NB4 (cell line): ENCODE results near the gene GOLGA6B.
"Not testable (repeated sequence)": the region's sequence is repeated elsewhere in the genome, so short reads cannot be mapped to it uniquely, and the experiment has no call there.

Experiments
- DNase-seq: peaks from one replicate; pipeline ENCODE4 v3.0.0; 2010; ENCODE audit warnings: low read depth
- H3K4me3 ChIP-seq: one replicate; pipeline ENCODE4 v1.5.1; 2011; ENCODE audit warnings: mild to moderate bottlenecking, low read depth, low read length, moderate library complexity
- MYC ChIP-seq: IDR thresholded peaks from 2 replicates; pipeline ENCODE4 v1.6.1; 2011; ENCODE audit warnings: low read depth, low read length
- POLR2A ChIP-seq: IDR thresholded peaks from 2 replicates; pipeline ENCODE4 v1.6.1; 2011; ENCODE audit warnings: mild to moderate bottlenecking; ENCODE audit not compliant: insufficient read length; ENCODE audit errors: extremely low read depth
- TF ChIP-seq, protein P1 (sequence below): IDR thresholded peaks from one replicate; pipeline ENCODE4 v1.5.1; 2012; ENCODE audit warnings: low read depth, low read length
- TF ChIP-seq, protein P2 (sequence below): IDR thresholded peaks from 2 replicates; pipeline ENCODE4 v1.6.1; 2011; ENCODE audit warnings: low read depth, low read length

Gene GOLGA6B

DNA sequence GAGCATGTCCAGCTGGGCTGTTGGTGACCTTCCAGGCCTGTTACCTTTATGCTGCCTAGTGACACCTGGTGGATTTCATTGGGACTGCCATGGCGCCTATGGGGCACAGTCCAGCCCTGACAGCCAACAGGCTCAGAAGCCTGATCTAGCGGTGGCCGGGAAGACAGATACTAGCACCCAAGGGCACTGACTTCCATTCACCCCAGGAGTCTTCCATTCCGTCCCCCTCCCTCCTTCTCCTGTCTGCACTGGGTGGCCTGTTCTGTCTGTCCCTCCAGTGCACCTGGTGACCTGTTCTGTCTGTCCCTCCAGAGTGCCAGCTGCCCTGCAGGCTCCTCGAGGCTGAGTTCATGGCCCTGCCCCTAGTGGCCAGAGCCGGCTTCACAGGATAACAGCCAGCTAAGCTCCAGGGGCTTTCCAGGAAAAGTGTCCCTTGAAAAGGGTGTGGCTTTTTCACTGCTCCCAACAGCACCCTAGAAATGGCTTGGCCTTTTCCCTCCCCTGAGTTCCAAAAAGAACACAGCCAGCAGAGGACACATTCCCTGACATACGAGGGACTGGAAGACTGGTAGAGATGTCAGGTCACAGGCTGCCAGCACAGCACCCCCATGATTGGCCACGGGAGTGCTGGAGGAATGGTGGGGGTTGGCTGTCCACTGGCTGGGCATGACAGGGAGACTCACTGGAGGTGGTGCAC is 16.3 kb downstream of the GOLGA6B start:
- not testable (repeated sequence) for H3K4me3 ChIP-seq
- TF ChIP-seq, protein P1, sequence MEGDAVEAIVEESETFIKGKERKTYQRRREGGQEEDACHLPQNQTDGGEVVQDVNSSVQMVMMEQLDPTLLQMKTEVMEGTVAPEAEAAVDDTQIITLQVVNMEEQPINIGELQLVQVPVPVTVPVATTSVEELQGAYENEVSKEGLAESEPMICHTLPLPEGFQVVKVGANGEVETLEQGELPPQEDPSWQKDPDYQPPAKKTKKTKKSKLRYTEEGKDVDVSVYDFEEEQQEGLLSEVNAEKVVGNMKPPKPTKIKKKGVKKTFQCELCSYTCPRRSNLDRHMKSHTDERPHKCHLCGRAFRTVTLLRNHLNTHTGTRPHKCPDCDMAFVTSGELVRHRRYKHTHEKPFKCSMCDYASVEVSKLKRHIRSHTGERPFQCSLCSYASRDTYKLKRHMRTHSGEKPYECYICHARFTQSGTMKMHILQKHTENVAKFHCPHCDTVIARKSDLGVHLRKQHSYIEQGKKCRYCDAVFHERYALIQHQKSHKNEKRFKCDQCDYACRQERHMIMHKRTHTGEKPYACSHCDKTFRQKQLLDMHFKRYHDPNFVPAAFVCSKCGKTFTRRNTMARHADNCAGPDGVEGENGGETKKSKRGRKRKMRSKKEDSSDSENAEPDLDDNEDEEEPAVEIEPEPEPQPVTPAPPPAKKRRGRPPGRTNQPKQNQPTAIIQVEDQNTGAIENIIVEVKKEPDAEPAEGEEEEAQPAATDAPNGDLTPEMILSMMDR, result peak; percentile 75
- TF ChIP-seq, protein P2, sequence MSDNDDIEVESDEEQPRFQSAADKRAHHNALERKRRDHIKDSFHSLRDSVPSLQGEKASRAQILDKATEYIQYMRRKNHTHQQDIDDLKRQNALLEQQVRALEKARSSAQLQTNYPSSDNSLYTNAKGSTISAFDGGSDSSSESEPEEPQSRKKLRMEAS, result 0 out of 2 replicates have a peak, but pooled peaks have one; percentile 7
- 0 out of 2 replicates have a peak, but pooled peaks have one; percentile 28 for TF ChIP-seq MYC
- peak; percentile 63 for DNase-seq

DNA sequence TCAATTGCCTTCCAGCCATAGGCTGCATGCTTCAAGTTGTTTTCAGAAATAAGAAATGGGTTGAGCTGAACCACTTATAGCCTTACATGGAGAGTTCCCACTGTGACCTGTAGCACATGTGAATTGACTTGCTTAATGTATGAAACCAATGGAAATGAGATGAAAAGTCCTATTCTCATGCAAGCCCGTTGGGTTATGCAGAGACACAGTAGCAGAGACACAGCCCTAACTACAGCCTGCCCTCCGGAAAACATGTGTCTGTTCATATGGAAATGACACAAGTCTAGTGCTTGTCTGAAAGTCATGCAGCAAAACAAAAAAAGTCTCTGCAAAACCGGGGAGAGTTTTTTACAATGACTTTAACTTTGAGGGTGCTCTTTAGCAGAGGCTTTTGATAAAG is 17.0 kb downstream of the GOLGA6B start:
- TF ChIP-seq, protein P2, result no peak
- no peak for TF ChIP-seq MYC
- no peak for TF ChIP-seq POLR2A
- TF ChIP-seq, protein P1, result no peak
- H3K4me3 ChIP-seq, result no peak overlapping the region
- no peak for DNase-seq

DNA sequence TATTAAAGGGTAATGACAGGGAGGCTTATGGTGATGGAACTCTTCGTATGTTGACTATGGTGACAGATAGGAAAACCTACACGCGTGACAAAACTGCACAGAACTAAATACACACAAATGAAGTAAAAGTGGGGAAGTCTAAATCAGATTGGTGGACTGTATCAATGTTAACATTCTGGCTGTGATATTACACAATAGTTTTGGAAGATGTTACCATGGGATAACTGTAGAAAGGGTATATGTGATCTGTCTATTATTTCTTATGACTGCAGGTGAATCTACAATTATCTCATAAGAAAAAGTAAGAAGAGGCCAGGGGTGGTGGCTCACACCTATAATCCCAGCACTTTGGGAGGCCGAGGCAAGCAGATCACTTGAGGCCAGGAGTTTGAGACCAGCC is 22.3 kb downstream of the GOLGA6B start:
- H3K4me3 ChIP-seq, result no peak overlapping the region
- no peak for TF ChIP-seq POLR2A
- TF ChIP-seq, protein P1, result no peak
- DNase-seq, result no peak

DNA sequence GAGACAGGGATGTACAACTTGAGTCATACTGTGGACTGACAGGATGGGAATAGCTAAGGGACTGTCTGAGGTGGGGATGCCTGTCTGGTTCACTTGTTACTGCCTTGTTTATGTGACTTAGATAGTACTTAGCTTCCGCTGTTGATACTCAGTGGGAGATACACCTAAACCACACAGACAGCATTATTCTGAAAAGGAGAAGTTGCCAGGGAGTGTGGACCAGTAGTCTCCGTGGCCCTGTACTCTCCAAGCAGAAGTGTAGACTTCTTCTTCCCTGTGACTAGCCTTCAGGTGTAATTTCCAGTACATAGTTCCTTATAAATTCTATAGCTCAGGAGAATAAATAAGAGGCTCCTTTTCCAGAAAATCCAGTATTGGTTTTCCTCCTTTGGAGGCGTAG is 26.4 kb downstream of the GOLGA6B start:
- DNase-seq, result peak; percentile 48
- TF ChIP-seq MYC (no peak), POLR2A (no peak)
- TF ChIP-seq, protein P1, result no peak
- TF ChIP-seq, protein P2, result no peak
- no peak overlapping the region for H3K4me3 ChIP-seq

DNA sequence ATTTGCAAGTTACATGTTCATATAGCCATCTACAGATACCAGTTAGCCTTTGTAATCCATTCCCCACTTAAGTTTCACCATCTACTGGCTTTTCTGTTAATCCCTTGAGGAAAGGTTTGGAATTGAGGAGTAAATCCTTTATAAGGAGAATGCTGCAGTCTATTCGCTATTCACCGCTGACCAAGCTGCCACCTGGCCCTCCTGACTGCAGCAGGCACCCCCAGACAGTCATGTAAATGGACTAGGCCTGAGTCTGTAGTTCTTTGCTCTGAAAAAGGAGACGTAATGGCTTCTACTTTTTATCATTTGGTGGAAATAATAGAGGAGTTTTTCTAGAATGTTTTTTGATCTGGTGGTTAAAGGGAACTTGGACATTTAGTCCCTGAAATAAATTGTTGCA is 28.3 kb downstream of the GOLGA6B start:
- DNase-seq, result no peak
- TF ChIP-seq, protein P2, result no peak
- no peak for TF ChIP-seq MYC
- TF ChIP-seq POLR2A, result no peak
- TF ChIP-seq, protein P1, result no peak
- H3K4me3 ChIP-seq, result no peak overlapping the region
